GM10266 (cell line): Measurements from ENCODE around the gene AMER2.

Source experiments
- DNase-seq: peaks from one replicate; pipeline ENCODE4 v3.0.0; 2012; ENCODE audit errors: extremely low spot score
- CTCF ChIP-seq: IDR thresholded peaks from 2 replicates; pipeline ENCODE4 v1.5.1; 2012; ENCODE audit warnings: mild to moderate bottlenecking, low read depth; ENCODE audit not compliant: control insufficient read depth, insufficient read depth; ENCODE audit errors: missing control alignments

AMER2 gene

GRCh38 chr13:25151626-25152195 is 20.4 kb downstream of the AMER2 start:
- TF ChIP-seq CTCF: no peak
- no peak for DNase-seq

- no peak for TF ChIP-seq CTCF
- no peak for DNase-seq
These were observed 22.4 kb downstream of the AMER2 start for GRCh38 chr13:25149711-25150110.

- TF ChIP-seq CTCF: no peak
These were observed 23.7 kb downstream of the AMER2 start for GRCh38 chr13:25148402-25148771.

GRCh38 chr13:25147638-25148401 is 24.3 kb downstream of the AMER2 start:
- no peak for TF ChIP-seq CTCF
- DNase-seq: no peak

More at GRCh38 chr13:25148402-25148771, 23.7 kb downstream of the AMER2 start:
- DNase-seq: no peak

GRCh38 chr13:25143706-25144105 is 28.4 kb downstream of the AMER2 start:
- DNase-seq: no peak
- no peak for TF ChIP-seq CTCF

GRCh38 chr13:25141042-25141441 is 31.0 kb downstream of the AMER2 start:
- DNase-seq: no peak
- TF ChIP-seq CTCF: no peak

GRCh38 chr13:25137788-25138115 is 34.3 kb downstream of the AMER2 start:
- DNase-seq: no peak
- no peak for TF ChIP-seq CTCF
